ENCODE measurements around the gene MRGPRX3. TPM values are rescaled to one million over a fixed set of nuclear protein-coding genes. Genes with fewer than 3 reads are reported as not detected.
A peak's percentile ranks its signal among the peaks of the same experiment; 100 is the strongest.

MRGPRX3 gene
- total RNA-seq, 1 experiment from 2014 or later: not detected

- no peak for DNase-seq (ENCODE audit: low read depth)
Observed at GRCh38 chr11:18168372-18168771, 36.0 kb downstream of the MRGPRX3 start.

- DNase-seq (ENCODE audit: low read depth): peak; percentile 45
Observed at GRCh38 chr11:18171377-18172000, 39.1 kb downstream of the MRGPRX3 start.

- peak; percentile 9 for DNase-seq (ENCODE audit: low read depth)
Observed at GRCh38 chr11:18172666-18173065, 40.3 kb downstream of the MRGPRX3 start, which contains the start of gene MRGPRX4. TSS of gene MRGPRX4 (plus strand) at chr11:18172837. CDS start at chr11:18173257, 420 bp downstream.

GRCh38 chr11:18173225-18173866 is 41.0 kb downstream of the MRGPRX3 start:
- no peak for DNase-seq (ENCODE audit: low read depth)

Other genes with a start within 250 kb of the MRGPRX3 start
- 28.5 and 32.2 TPM in 2 replicates for gene SERGEF, start 119.5 kb upstream of the MRGPRX3 start, total RNA-seq (2014; rRNA removed; shearing (Covaris generic))
- gene TPH1, start 86.3 kb upstream of the MRGPRX3 start, total RNA-seq (2014; rRNA removed; shearing (Covaris generic)): 0.64 TPM in 1 of 2 replicates, not detected in the other
- gene SAAL1, start 26.5 kb upstream of the MRGPRX3 start, total RNA-seq (2014; rRNA removed; shearing (Covaris generic)): 23.7 and 35.6 TPM in 2 replicates
- gene MRGPRX4, start 40.3 kb downstream of the MRGPRX3 start, total RNA-seq (2014; rRNA removed; shearing (Covaris generic)): not detected in 2 replicates
- not detected in 2 replicates for gene SAA4, start 104.2 kb downstream of the MRGPRX3 start, total RNA-seq (2014; rRNA removed; shearing (Covaris generic))
- gene SAA2, start 116.1 kb downstream of the MRGPRX3 start, total RNA-seq (2014; rRNA removed; shearing (Covaris generic)): 0.47 and 3.3 TPM in 2 replicates
- 0.57 and 3.0 TPM in 2 replicates for gene SAA1, start 133.7 kb downstream of the MRGPRX3 start, total RNA-seq (2014; rRNA removed; shearing (Covaris generic))
- 18.8 and 30.0 TPM in 2 replicates for gene HPS5, start 189.6 kb downstream of the MRGPRX3 start, total RNA-seq (2014; rRNA removed; shearing (Covaris generic))
- gene GTF2H1, start 190.0 kb downstream of the MRGPRX3 start, total RNA-seq (2014; rRNA removed; shearing (Covaris generic)): 56.0 and 75.4 TPM in 2 replicates